HG03097 (cell line): ENCODE data around the gene PREX1.

Source experiments
- ATAC-seq: cut with Tn5 transposase; IDR thresholded peaks from one replicate; pipeline ENCODE4 v1.9.1; 2021; ENCODE audit not compliant: unreplicated experiment, low FRiP score

PREX1 gene

GRCh38 chr20:48651271-48651670, 176.5 kb downstream of the PREX1 start:
- no peak for ATAC-seq

DNA sequence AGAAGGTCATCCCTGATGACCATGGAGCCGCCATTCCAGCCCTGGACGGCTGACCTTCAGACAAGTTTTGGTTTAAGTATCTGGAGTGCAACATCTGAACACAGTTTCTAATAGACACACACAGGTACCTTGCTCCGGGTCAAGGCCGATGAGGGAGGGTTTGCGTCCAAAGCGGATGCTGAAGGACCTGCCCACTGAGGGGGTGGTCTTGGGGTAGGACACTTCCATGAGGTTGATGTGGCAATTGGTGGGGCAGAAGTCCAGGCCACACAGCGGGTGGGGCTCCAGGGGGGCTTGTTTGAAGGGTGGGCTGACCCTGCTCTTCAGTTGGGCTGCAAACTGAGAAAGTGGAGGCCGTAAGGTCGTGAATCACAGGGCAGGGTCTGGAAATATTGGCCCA, 177.9 kb downstream of the PREX1 start:
- no peak for ATAC-seq

GRCh38 chr20:48649104-48649626, 178.6 kb downstream of the PREX1 start:
- no peak for ATAC-seq

DNA sequence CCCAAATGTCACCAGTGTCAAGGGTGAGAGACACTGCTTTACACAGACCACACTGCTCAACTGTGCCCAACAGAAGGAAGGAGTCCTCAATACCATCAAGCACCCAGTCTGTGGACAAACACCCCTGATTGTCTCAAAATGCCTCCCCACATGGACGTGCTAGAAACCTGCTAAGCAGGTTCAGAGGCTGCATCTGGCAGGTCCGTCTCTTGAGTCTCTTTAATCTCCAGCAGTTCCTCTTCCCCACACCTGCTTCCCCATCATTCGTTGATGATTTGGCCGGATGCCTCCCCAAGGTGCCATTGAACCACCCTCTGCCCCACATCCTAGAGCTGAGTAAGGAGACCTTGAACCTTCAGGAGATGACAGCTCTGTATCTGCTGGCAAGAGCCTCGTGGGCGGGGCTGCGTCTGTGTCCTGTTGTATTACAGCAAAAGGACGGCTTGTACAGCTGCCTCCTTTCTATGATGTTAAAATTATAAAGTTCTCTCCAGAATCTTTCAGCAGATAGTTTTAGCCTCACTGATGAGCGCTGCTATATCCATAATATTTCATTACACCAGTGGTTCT, 179.2 kb downstream of the PREX1 start:
- no peak for ATAC-seq

DNA sequence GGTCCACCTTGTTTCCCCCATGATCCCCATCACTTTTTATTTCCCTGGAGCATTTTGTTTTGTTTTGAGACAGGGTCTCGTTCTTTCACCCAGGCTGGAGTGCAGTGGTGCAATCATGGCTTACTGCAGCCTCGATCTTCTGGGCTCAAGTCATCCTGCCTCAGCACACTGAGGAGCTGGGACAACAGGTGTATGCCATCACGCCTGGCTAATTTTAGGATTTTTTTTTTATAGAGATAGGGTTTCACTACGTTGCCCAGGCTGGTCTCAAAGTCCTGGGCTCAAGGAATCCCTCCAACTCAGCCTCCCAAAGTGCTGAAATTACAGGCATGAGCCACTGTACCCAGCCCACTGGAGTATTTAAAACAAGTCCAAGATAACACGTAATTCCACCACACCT, 179.9 kb downstream of the PREX1 start:
- no peak for ATAC-seq

DNA sequence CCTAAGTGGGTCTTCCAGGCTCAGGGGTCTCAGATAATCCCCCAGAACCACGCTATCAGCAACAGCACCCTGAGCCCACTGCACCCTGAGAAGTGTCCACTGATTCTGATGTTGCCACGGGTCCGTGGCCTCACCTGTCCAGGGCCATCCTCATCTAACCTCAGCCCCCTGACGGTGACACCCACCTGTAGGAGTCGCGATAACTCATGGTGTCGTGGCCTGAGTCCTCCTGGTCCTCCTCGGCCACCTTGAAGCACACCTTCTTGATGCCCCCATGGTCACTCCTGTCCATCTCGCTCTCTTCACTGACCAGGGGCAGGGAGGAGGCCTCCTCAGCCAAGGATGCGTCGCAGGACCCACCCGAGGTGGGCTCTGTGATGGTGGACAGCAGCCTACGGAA, 182.1 kb downstream of the PREX1 start:
- no peak for ATAC-seq

GRCh38 chr20:48644286-48644828, 183.4 kb downstream of the PREX1 start:
- no peak for ATAC-seq

DNA sequence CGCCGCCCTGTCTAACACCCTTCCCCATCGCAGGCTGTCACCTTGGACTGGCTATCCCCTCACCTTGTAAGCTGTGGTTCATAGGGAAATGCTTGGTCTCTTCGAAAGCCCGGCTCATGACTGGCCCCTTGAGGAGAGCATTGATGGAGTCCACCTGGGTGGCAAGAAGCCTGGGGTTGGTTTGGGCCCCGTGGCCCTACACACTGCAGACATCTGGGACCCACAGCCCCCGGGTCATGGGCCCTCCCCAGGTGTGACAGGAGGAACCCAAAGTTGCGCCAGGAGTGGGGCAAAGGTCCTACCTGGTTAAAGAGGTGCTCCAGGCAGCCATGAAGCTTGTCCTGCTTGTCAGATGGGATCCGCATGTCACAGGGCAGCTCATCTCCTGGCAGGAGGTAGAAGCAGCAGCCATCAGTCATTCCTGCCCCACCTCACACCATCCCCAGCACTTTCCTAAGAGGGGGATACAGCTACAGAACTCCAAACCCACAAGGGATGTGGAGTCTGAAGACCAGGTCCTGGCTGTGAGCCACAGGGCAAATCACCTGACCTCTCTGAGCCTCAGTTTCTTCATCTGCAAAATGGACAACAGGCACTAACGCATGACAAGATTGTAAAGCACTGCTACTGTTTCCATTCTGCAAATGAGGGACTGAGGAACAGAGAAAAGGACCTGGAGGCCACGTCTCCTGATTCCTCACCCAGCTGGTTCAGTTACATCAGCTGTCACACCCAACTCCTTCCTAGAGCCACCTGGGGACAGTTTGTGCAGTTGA, 185.5 kb downstream of the PREX1 start:
- no peak for ATAC-seq

GRCh38 chr20:48640871-48641270, 186.9 kb downstream of the PREX1 start:
- ATAC-seq: no peak

GRCh38 chr20:48639899-48640298, 187.9 kb downstream of the PREX1 start:
- no peak for ATAC-seq

DNA sequence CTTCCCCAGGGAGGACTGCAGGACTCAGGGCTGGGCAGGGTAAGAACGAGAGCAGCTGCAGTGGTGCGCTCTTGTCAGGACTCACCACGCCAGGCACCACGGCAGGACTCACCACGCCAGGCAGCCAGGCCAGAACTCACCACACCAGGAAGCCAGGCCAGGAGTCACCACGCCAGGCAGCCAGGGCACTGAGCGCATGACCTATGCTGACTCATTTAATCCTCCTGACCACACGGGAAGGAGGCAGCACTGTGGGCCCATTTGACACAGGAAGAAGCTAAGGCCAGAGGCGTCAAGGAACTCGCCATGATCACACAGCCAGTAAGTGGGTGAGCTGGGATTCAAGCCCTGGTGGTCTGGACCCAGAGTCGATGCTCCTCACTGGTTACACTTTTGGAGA, 189.3 kb downstream of the PREX1 start:
- ATAC-seq: no peak

DNA sequence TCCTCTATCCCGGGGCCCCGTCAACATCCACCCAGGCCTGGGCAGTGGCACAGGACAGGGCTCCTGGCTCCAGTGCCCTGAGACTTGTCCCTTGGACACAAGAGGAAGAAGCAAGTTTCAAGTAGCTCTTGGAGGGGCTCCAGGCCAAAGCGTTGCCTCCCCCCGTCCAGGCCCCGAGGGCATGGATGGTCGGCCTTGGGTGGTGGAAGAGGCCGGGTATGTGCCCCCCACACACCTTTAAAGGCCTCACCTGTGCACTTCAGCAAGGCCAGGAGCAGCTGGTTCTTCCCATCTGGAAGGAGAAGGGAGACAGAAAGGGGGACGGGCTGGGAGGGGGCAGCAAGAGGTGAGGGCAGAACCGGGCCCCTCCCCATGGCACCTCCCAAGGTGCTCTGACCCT, 190.3 kb downstream of the PREX1 start:
- ATAC-seq: no peak

GRCh38 chr20:48636301-48636700, 191.5 kb downstream of the PREX1 start:
- ATAC-seq: no peak

GRCh38 chr20:48635791-48636267, 192.0 kb downstream of the PREX1 start:
- ATAC-seq: no peak

GRCh38 chr20:48635361-48635760, 192.4 kb downstream of the PREX1 start:
- no peak for ATAC-seq

GRCh38 chr20:48634641-48635040, 193.2 kb downstream of the PREX1 start:
- no peak for ATAC-seq

GRCh38 chr20:48633620-48634257, 194.1 kb downstream of the PREX1 start:
- ATAC-seq: no peak

GRCh38 chr20:48632825-48633619, 194.8 kb downstream of the PREX1 start:
- no peak for ATAC-seq

GRCh38 chr20:48632017-48632824, 195.6 kb downstream of the PREX1 start:
- no peak for ATAC-seq
